ENCODE data around the gene TRNAU1AP.
"Not testable (repeated sequence)": the region's sequence is repeated elsewhere in the genome, so short reads cannot be mapped to it uniquely, and the experiment has no call there.

The TRNAU1AP gene

GRCh38 chr1:28526886-28527285, 26.0 kb upstream of the TRNAU1AP start:
- no peak overlapping the region for H3K4me3 ChIP-seq (ENCODE audit: low read depth, low read length)
- no peak for TF ChIP-seq CTCF (IDR thresholded peaks at IDR 0.05; ENCODE audit: low read depth, low read length)

GRCh38 chr1:28530456-28530855, 22.4 kb upstream of the TRNAU1AP start:
- H3K4me3 ChIP-seq (ENCODE audit: low read depth, low read length): no peak overlapping the region
- no peak for TF ChIP-seq CTCF (IDR thresholded peaks at IDR 0.05; ENCODE audit: low read depth, low read length)

- no peak overlapping the region for H3K4me3 ChIP-seq (ENCODE audit: low read depth, low read length)
- TF ChIP-seq CTCF (IDR thresholded peaks at IDR 0.05; ENCODE audit: low read depth, low read length): no peak
Observed at GRCh38 chr1:28534671-28535070, 18.2 kb upstream of the TRNAU1AP start.

GRCh38 chr1:28535180-28535579, 17.7 kb upstream of the TRNAU1AP start:
- no peak overlapping the region for H3K4me3 ChIP-seq (ENCODE audit: low read depth, low read length)
- TF ChIP-seq CTCF (IDR thresholded peaks at IDR 0.05; ENCODE audit: low read depth, low read length): no peak

GRCh38 chr1:28537457-28538199, 15.3 kb upstream of the TRNAU1AP start:
- TF ChIP-seq CTCF (IDR thresholded peaks at IDR 0.05; ENCODE audit: low read depth, low read length): no peak
- no peak overlapping the region for H3K4me3 ChIP-seq (ENCODE audit: low read depth, low read length)

- TF ChIP-seq CTCF (IDR thresholded peaks at IDR 0.05; ENCODE audit: low read depth, low read length): no peak
- H3K4me3 ChIP-seq (ENCODE audit: low read depth, low read length): no peak overlapping the region
Observed at GRCh38 chr1:28538286-28538685, 14.6 kb upstream of the TRNAU1AP start.

GRCh38 chr1:28540651-28541050, 12.2 kb upstream of the TRNAU1AP start:
- no peak overlapping the region for H3K4me3 ChIP-seq (ENCODE audit: low read depth, low read length)
- no peak for TF ChIP-seq CTCF (IDR thresholded peaks at IDR 0.05; ENCODE audit: low read depth, low read length)

GRCh38 chr1:28541414-28542015, 11.4 kb upstream of the TRNAU1AP start:
- H3K4me3 ChIP-seq (ENCODE audit: low read depth, low read length): not testable (repeated sequence)
